GM19438 (cell line): ENCODE measurements around the gene DAGLB.
A peak's percentile ranks its signal among the peaks of the same experiment; 100 is the strongest.
"Not testable (repeated sequence)": the region's sequence is repeated elsewhere in the genome, so short reads cannot be mapped to it uniquely, and the experiment has no call there.

Experiments
- ATAC-seq: cut with Tn5 transposase; IDR thresholded peaks from one replicate; pipeline ENCODE4 v1.9.1; 2021; ENCODE audit warnings: low read depth; ENCODE audit not compliant: unreplicated experiment

DAGLB gene

DNA sequence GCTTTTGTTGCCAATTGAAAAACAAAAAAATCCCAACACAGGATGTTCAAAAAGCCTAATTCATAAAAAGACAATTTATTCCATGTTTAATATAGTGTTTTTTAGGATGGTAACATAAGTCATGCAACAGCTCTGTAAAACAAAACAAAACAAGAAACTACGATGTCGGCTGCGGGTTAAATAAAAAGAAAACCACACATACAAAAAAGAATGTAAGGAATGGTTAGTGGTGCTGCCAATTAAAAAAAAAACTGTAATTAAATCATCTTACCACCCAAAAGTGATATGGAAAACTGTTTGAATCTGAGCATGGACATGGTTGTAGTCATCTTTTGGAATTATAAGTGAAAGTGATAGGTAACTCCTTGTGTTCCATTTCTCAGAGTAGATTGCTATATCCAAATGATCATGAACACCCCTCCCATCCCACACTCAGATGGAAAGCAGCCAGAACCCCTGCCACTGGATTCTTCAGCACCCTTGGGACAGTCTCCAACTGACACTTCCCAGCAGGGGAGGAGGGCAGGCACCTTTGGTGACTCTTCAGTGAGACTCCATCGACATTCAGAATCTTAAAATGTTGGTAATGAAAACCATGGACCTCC lies 14.3 kb upstream of the DAGLB start:
- no peak for ATAC-seq

GRCh38 chr7:6460990-6461584 lies 13.3 kb upstream of the DAGLB start:
- no peak for ATAC-seq

- ATAC-seq = no peak
These were observed 12.5 kb upstream of the DAGLB start for GRCh38 chr7:6460303-6460702.

GRCh38 chr7:6458676-6459075 lies 10.9 kb upstream of the DAGLB start:
- ATAC-seq = not testable (repeated sequence)

GRCh38 chr7:6453734-6454133 lies 6.0 kb upstream of the DAGLB start:
- no peak for ATAC-seq

GRCh38 chr7:6451224-6451705 lies 3.5 kb upstream of the DAGLB start:
- ATAC-seq = no peak

- not testable (repeated sequence) for ATAC-seq
These were observed 2.8 kb upstream of the DAGLB start for GRCh38 chr7:6450591-6450990.

DNA sequence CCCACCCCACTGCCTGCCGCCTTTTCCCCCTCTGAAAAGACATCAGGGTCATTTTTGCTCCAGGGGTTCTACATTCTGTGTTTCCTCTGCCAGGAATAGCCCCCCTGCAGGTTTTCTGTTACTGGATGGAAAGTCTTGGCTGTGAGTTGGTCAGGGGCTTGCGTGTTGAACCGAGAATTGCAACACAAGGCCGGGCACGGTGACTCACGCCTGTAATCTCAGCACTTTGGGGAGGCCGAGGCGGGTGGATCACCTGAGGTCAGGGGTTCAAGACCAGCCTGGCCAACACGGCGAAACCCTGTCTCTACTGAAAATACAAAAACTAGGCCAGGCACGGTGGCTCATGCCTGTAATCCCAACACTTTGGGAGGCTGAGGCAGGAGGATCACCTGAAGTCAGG lies 2.1 kb upstream of the DAGLB start:
- not testable (repeated sequence) for ATAC-seq

DNA sequence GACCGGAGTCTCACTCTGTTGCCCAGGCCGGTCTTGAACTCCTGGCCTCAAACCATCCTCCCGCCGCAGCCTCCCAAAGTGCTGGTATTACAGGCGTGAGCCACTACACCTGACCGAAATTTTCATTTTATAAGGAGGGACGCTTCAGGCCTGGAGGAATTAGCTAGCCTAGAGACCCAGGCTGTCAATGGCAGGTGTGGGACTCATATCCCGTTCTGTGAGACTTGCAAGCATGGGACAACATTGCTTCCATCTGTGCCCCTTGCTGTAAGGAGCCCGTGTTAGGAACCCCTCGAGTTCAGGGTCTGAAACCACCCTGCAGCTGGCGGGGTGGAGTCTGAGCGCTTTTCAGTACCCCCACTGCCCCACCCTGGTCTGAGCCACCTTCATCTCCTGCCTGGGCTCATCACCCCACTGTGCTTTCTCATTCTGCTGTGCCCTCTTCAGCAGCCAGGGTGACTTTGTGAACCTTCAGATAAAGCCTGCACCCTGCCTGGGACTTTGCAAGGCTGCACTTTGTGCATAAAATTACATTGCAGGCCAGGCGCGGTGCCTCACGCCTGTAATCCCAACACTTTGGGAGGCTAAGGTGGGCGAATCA lies 1.3 kb upstream of the DAGLB start:
- ATAC-seq = no peak

GRCh38 chr7:6446838-6447580 lies 745 bp downstream of the DAGLB start:
- ATAC-seq = peak; percentile 45

GRCh38 chr7:6444516-6445269 lies 3.1 kb downstream of the DAGLB start:
- ATAC-seq = no peak

- no peak for ATAC-seq
These were observed 4.3 kb downstream of the DAGLB start for GRCh38 chr7:6443372-6443941.

- ATAC-seq = no peak
These were observed 5.6 kb downstream of the DAGLB start for GRCh38 chr7:6442114-6442513.

- no peak for ATAC-seq
These were observed 7.4 kb downstream of the DAGLB start for GRCh38 chr7:6440381-6440780.

DNA sequence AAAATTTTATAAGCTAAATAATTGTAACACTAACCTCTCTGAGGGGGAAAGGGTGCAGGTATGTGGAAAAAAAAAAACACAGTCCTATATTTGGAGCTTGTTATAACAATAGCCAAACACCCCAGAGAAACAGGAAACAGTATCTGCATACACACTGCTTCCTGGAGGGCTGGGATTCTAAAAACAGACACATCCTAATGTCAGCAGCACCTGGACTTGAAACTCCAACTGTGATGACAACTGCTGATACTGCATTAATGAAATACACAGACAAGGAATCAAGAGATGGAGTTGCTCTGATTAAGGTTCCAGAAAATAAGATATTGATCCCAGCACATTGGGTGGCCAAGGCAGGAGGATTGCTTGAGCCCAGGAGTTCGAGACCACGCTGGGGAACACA lies 9.3 kb downstream of the DAGLB start:
- ATAC-seq = no peak

DNA sequence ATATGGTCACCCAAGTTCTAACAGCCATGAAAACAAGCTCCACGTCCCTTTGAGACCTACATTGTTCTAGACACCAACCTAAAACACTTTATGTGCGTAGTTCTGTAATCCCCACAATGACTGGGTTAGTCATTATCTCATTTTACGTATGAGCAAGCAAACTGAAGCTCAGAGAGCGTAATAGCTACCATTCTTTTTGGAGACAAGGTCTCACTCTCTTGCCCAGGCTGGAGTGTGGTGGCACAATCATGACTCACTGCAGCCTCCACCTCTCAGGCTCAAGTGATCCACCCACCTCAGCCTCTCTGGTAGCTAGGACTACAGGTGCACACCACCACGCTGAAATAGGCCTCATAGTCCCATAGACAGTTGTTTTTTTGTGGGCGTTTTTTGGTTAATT lies 10.5 kb downstream of the DAGLB start:
- no peak for ATAC-seq

DNA sequence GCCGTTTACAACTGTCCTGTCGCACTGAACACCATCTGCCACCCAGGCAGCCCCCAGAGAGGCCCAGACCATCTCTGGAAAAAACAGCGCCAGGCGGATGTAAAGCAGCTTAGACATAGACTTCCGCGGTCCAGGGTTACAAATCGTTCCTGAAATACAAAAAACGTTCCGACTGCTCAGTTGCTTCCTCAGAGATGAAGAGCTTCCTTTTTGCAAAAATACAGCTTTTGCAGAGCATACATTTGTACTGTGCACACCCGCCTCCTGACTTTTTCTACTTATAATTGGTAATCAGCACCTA lies 11.4 kb downstream of the DAGLB start:
- ATAC-seq = no peak

DNA sequence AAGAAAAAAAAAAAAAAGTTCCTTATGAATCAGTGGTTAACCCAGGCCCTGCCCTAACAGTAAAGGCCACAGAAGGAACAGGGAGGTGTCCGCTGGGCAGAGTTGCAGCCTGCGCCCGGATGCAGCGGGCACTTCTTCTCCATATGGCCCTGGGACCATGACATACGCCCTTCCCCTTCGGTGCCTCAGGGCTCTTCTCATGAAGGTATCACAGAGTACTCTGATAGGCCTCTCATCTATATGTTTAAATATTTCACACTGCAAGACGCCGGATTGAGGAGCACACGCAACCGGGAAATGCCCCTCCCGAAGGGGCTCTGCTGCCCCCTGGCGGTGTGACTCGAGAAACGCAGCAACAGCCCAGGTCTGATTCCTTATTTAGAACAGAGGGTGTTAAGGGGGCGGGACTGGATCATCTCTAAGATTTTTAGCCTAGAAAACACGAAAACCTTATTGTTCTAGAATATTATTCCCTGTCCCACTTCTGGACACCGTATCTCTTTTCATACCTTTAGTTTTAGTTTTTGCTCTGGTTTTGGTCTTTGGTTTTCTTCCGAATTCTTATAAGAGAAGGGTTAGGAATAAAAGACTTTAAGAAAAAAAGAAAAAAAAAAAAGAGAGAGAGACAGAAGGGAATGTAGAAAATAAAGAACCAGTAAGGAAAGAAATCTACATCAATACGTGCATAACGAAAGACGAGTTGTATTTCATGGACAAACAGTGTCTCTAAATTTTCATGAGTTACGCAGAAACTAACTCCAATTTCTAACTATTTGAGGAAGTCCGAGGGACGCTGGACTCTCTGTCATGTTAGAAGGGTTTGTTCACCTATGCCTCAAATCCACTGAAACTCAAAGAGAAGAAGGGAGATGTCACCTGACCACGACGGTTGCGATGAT lies 12.0 kb downstream of the DAGLB start:
- peak; percentile 69 for ATAC-seq

GRCh38 chr7:6433784-6434615 lies 13.8 kb downstream of the DAGLB start:
- ATAC-seq = no peak
